Esophagus squamous epithelium (tissue), 5 donors: ENCODE results near the gene PA2G4. TPM values are rescaled to one million over a fixed set of nuclear protein-coding genes. Genes with fewer than 3 reads are reported as not detected.

Experiments
- DNase-seq: peaks from one replicate; lab custom pipeline; 2025; lab: John Stamatoyannopoulos, UW
- H3K27ac ChIP-seq, 4 donors: fragments of 200-600 bp; sonication (generic); one replicate each; pipeline ENCODE4 v1.5.1; 2016 to 2019; ENCODE audit warnings: mild to moderate bottlenecking in 1 of 4
- H3K27me3 ChIP-seq, 4 donors: fragments of 200-600 bp; sonication (generic); 1 replicate in 3 of 4; 2 replicates in 1 of 4; pipeline versions ENCODE4 v1.5.1 to v1.6.0; 2017 to 2021; ENCODE audit warnings: antibody characterized with exemption in 1 of 4
- H3K36me3 ChIP-seq, 3 donors: fragments of 200-600 bp; sonication (generic); one replicate each; pipeline ENCODE4 v1.5.1; 2016 to 2019
- H3K4me1 ChIP-seq, 3 donors: fragments of 200-600 bp; sonication (generic); one replicate each; pipeline ENCODE4 v1.5.1; 2017 to 2019
- H3K4me3 ChIP-seq, 4 donors: fragments of 200-600 bp; sonication (generic); 1 replicate in 3 of 4; 2 replicates in 1 of 4; pipeline ENCODE4 v1.5.1; 2016 to 2019; ENCODE audit warnings: mild to moderate bottlenecking in 2 of 4, moderate library complexity in 1 of 4
- H3K9me3 ChIP-seq, 3 donors: fragments of 200-600 bp; sonication (generic); one replicate each; pipeline ENCODE4 v1.5.1; 2016 to 2019
- CTCF ChIP-seq, 6 experiments: fragments of 450-650 bp in 4 of 6; fragments of 200-600 bp in 2 of 6; sonication (generic) in 2 of 6; IDR thresholded peaks; one replicate each; pipeline ENCODE4 v1.5.1; 2016 to 2019; ENCODE audit warnings: antibody characterized with exemption in 6 of 6, mild to moderate bottlenecking in 4 of 6, moderate library complexity in 4 of 6
- POLR2A ChIP-seq, 4 donors: fragments of 450-650 bp; IDR thresholded peaks; one replicate each; pipeline ENCODE4 v1.6.1; 2017; ENCODE audit warnings: antibody characterized with exemption in 4 of 4, mild to moderate bottlenecking in 4 of 4, moderate library complexity in 3 of 4
- WGBS, 2 donors: methylation state at CpG; one replicate each; pipeline ENCODE4 v1.1.5; 2018; 5-methylcytosine and 5-hydroxymethylcytosine counted together
- intact Hi-C: fragments of 100-400 bp; cut with DNase I; formaldehyde crosslinking; loops from one replicate; pipeline ENCODE4 v1.15.0; 2022
- total RNA-seq, 4 donors: library from RNA; depleted of rRNA; stranded (reverse); fragments of >200 nt; gene quantifications; one replicate each; pipeline ENCODE4 v1.1.0, GENCODE V29; 2016
- donor health status: DM: yes; HTN: yes; CAD: no.

Gene PA2G4
- total RNA-seq, 4 donors from 2014 or later, result 89.3 to 206 (median 176) TPM

DNA sequence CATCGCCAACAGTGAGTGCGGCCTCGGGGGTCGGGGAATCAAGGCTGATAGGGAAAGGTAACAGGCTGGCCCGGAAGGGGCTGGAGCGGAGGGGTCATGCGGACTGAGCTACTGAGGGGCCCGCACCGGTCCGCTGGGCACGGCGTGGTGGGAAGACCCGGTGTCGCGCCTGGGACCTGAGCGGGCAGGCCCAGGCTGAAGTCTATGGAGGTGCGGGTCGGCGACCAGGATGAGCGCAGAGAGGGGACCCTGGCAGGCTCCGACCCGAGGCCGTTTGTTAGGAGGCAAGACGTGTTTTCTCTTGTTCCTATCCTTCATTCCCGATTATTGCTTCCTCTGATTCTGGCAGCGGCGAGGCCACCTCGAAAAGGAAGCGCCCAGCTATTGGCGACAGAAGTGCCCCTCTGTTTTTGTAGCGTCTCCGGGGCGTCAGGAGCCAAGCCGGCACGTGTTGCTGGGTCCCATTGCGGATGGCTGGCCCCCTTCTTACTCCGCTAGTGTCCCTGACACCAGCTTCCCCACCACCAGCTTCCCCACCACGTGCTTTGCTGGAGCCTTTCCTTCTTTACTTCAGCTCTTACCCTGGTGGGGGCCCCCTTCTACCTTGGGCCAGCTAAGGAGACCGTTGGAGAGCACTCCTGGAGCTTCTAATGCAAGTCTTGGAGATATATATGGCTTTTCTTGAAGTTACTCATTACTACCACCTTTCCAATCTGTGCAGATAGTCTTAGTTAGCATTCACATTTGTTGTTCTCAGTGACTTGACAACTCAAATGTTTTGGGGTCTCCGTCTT, 653 bp downstream of the PA2G4 start:
- WGBS, 2 donors, result 0 to 2% methylated on average over 37 to 40 of the region's 40 CpGs
- Histone ChIP-seq H3K27ac (peak overlapping the region; percentile 90 to 95 (median 94)), H3K27me3 (no peaks in the 10 kb centered on the region), H3K36me3 (peaks cover 10 to 66% (median 27%) of the 10 kb centered on the region in 3 donors), H3K4me1 (peaks cover 10 to 61% (median 25%) of the 10 kb centered on the region in 3 donors), H3K4me3 (peak overlapping the region; percentile 85 to 97 (median 89)), H3K9me3 (no peaks in the 10 kb centered on the region)
- intact Hi-C loops, result loop anchor here (10.0 kb wide), 1 partner anchor 60 kb away; the partner anchor contains the start of gene RPS26
- no peak for TF ChIP-seq POLR2A (IDR thresholded peaks at IDR 0.05)
- no peak for TF ChIP-seq CTCF (IDR thresholded peaks at IDR 0.05)
- DNase-seq, result no peak

DNA sequence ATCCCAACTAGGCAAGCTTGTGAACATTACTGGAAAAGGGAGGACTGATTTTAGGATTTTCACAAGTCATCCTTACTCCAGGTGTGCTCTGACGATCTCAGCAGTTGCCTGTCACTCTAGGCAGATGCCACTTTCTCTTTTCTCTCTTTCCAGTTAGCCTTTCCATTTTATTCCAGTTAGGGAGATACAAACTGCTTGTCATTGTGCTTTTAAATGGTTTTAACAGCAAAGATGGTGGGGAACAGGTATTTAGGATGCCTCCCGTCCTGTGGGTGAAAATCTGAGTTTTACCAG, 1.2 kb downstream of the PA2G4 start:
- H3K9me3 ChIP-seq, result no peaks in the 10 kb centered on the region
- H3K4me3 ChIP-seq, result peak overlapping the region; percentile 85 to 97 (median 89)
- 13 to 16% methylated on average over 2 of the region's 2 CpGs for WGBS, 2 donors
- DNase-seq, result no peak
- peak overlapping the region in 3 of 4 donors; percentile 90 to 95 (median 94) for H3K27ac ChIP-seq
- H3K36me3 ChIP-seq, result peaks cover 10 to 66% (median 29%) of the 10 kb centered on the region in 3 donors
- no peak for TF ChIP-seq POLR2A (IDR thresholded peaks at IDR 0.05)
- no peak for TF ChIP-seq CTCF (IDR thresholded peaks at IDR 0.05)
- intact Hi-C loops, result loop anchor here (10.0 kb wide), 1 partner anchor 61 kb away; the partner anchor contains the start of gene RPS26
- H3K27me3 ChIP-seq, result no peaks in the 10 kb centered on the region
- peaks cover 10 to 66% (median 25%) of the 10 kb centered on the region in 3 donors for H3K4me1 ChIP-seq

DNA sequence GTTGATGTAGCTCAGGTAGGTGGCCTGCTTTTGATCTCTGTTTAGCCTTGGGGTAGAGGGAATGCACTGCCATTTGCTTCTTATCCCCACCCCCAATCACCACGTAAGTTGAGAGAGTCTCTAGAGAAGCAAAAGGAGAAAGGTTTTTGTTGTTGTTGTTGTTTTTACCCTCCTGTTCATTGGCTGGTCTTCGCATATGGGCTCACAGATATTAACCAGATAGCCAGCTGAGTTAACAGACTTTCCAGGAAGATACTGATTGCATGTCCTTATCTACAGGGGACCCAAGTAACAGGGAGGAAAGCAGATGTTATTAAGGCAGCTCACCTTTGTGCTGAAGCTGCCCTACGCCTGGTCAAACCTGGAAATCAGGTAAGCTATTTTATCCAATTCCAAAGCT, 2.9 kb downstream of the PA2G4 start:
- WGBS, 2 donors, result 89 to 95% methylated on average over 2 to 3 of the region's 3 CpGs
- Histone ChIP-seq H3K4me3 (no peak overlapping the region), H3K27ac (no peak overlapping the region), H3K36me3 (peaks cover 23 to 66% (median 46%) of the 10 kb centered on the region in 3 donors), H3K4me1 (peaks cover 10 to 66% (median 25%) of the 10 kb centered on the region in 3 donors), H3K27me3 (no peaks in the 10 kb centered on the region), H3K9me3 (no peaks in the 10 kb centered on the region)
- intact Hi-C loops, result loop anchor here (10.0 kb wide), 1 partner anchor 62 kb away; the partner anchor contains the start of gene RPS26
- TF ChIP-seq CTCF (IDR thresholded peaks at IDR 0.05) (no peak), POLR2A (IDR thresholded peaks at IDR 0.05) (no peak)
- no peak for DNase-seq

DNA sequence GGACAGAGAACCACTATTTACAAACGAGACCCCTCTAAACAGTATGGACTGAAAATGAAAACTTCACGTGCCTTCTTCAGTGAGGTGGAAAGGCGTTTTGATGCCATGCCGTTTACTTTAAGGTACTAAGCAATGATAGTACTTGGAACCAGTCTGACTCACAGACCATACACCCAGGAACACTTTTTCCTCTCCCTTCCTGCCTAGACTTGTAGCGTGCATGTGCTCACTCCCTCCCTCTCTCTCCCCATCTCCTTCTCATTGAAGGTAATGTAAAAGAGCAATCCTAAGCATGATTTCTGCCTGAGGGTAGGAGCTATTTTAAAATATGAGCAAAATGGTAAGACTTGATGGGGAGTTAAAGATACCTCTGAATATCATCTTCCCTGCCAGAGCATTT, 6.2 kb downstream of the PA2G4 start:
- Histone ChIP-seq H3K27ac (peak overlapping the region; percentile 2 to 63 (median 43)), H3K4me3 (no peak overlapping the region), H3K4me1 (peaks cover 3 to 48% (median 16%) of the 10 kb centered on the region in 3 donors), H3K27me3 (no peaks in the 10 kb centered on the region), H3K9me3 (no peaks in the 10 kb centered on the region), H3K36me3 (peaks cover 23 to 82% (median 55%) of the 10 kb centered on the region in 3 donors)
- intact Hi-C loops, result no loop called here
- DNase-seq, result no peak
- no peak for TF ChIP-seq POLR2A (IDR thresholded peaks at IDR 0.05)
- TF ChIP-seq CTCF (IDR thresholded peaks at IDR 0.05), result no peak
- WGBS, 2 donors, result 27 to 59% methylated on average over 5 of the region's 5 CpGs

DNA sequence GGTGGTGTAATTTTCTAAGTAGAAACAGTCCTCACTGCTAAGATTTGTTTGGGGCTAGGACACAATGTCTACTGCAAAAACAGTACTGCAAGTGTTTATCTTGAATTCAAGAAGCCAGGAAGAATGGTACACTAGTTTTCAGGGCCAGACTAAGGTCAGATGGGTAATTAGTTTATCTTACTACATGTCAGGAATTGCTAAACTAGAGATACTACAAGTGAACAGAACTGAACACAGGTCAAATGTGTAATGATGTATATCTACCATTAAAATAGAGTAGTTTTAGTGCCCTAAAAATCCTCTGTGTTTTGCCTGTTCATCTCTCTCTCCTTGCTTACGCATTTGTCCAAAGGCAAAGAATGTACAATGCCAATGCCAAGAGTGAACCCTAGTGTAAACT, 9.7 kb downstream of the PA2G4 start:
- 100% methylated on average over 1 of the region's 1 CpG for whole genome bisulfite sequencing, 2 donors
- intact Hi-C loops, result no loop called here
- peaks cover 22 to 56% (median 35%) of the 10 kb centered on the region in 3 donors for H3K36me3 ChIP-seq

More for the DNA sequence above, 9.7 kb downstream of the PA2G4 start:
- no peak for TF ChIP-seq CTCF (IDR thresholded peaks at IDR 0.05)
- TF ChIP-seq POLR2A (IDR thresholded peaks at IDR 0.05), result no peak
- Histone ChIP-seq H3K9me3 (no peaks in the 10 kb centered on the region), H3K27ac (no peak overlapping the region), H3K4me1 (peaks cover 6 to 43% (median 10%) of the 10 kb centered on the region in 3 donors), H3K27me3 (no peaks in the 10 kb centered on the region), H3K4me3 (no peak overlapping the region)
- no peak for DNase-seq
